Ovary (tissue), 9 donors: ENCODE measurements around the gene MCTP1. TPM values are rescaled to one million over a fixed set of nuclear protein-coding genes. Genes with fewer than 3 reads are reported as not detected.

Experiments used
- DNase-seq, 5 donors: peaks; one replicate each; pipeline ENCODE4 v3.0.0-alpha.2; 2019 to 2020
- H3K27ac ChIP-seq, 2 donors: fragments of 200-600 bp; one replicate each; pipeline versions ENCODE4 v1.5.1 to v1.8.0; 2019 to 2022
- H3K27me3 ChIP-seq: fragments of 200-600 bp; one replicate; pipeline ENCODE4 v1.8.0; 2022
- H3K36me3 ChIP-seq: fragments of 200-600 bp; sonication (generic); one replicate; pipeline ENCODE4 v1.5.1; 2019
- H3K4me1 ChIP-seq: one replicate; pipeline ENCODE4 v1.8.1; 2013; ENCODE audit warnings: mild to moderate bottlenecking, moderate library complexity; ENCODE audit not compliant: insufficient read depth
- H3K4me3 ChIP-seq: fragments of 200-600 bp; sonication (generic); one replicate; pipeline ENCODE4 v1.5.1; 2017
- H3K9me3 ChIP-seq, 2 donors: fragments of 200-600 bp in 1 of 2; sonication (generic) in 1 of 2; one replicate each; pipeline versions ENCODE4 v1.5.1 to v1.8.1; 2013 to 2019; ENCODE audit warnings: mild to moderate bottlenecking in 1 of 2, moderate library complexity in 1 of 2
- CTCF ChIP-seq, 3 donors: fragments of 450-650 bp in 2 of 3; fragments of 200-600 bp in 1 of 3; IDR thresholded peaks; one replicate each; pipeline versions ENCODE4 v1.5.1 to v1.8.0; 2016 to 2022; ENCODE audit warnings: antibody characterized with exemption in 3 of 3, mild to moderate bottlenecking in 1 of 3
- EP300 ChIP-seq: sonication (generic); formaldehyde crosslinking; IDR thresholded peaks from one replicate; pipeline ENCODE4 v1.6.1; 2017; ENCODE audit warnings: antibody characterized with exemption
- POLR2A ChIP-seq: fragments of 450-650 bp; IDR thresholded peaks from one replicate; pipeline ENCODE4 v1.6.1; 2017; ENCODE audit warnings: antibody characterized with exemption, mild to moderate bottlenecking, moderate library complexity
- WGBS, 3 donors: extraction: QIAGEN DNeasy Blood & Tissue Kit in 1 of 3; methylation state at CpG; one replicate each; pipeline versions ENCODE4 v1.1.5 to v1.1.7; 2013 to 2017; 5-methylcytosine and 5-hydroxymethylcytosine counted together
- intact Hi-C, 4 donors: fragments of 100-400 bp; cut with DNase I; formaldehyde crosslinking; loops; one replicate each; pipeline versions ENCODE4 v1.11.0 to v1.15.1; 2022 to 2023
- polyA plus RNA-seq, 2 donors: library from polyadenylated mRNA; stranded (reverse); fragments of 200-250 nt in 1 of 2; fragments of 350-450 nt in 1 of 2; fragmentation: Illumina TruSeq in 1 of 2; extraction: RNeasy Lipid Tissue Mini Kit (QIAGEN cat#74804) in 1 of 2; gene quantifications; one replicate each; pipeline ENCODE4 v1.2.3, GENCODE V29; 2013 to 2014
- total RNA-seq, 7 donors: library from RNA; depleted of rRNA in 2 of 7; stranded (reverse); fragments of >200 nt in 2 of 7; fragmentation: NEBNext Ultra II Directional in 3 of 7; extraction: Animal tissue kit (Norgen Biotek cat#: 25700) in 3 of 7; gene quantifications; one replicate each; pipeline versions ENCODE4 v1.1.0 to v1.2.4, GENCODE V29; 2016 to 2023
- donor health status: DM: no; HTN: no; CAD: no; lungs with moderate emphysema.
- donor health status: DM: no; HTN: no; CAD: no.
- donor health status: Bipolar disorder and iron deficiency.
- donor health status: DM: yes; HTN: yes; CAD: no.
- donor health status: DM: no; HTN: no; CAD: no.
- donor health status: DM: yes; HTN: yes; CAD: no.

The MCTP1 gene
- total and polyA plus RNA-seq, 9 donors = 1.7 to 11.4 (median 5.0) TPM

- Histone ChIP-seq H3K27me3 (no peaks in the 10 kb centered on the region), H3K36me3 (no peaks in the 10 kb centered on the region), H3K9me3 (no peaks in the 10 kb centered on the region), H3K27ac (no peak overlapping the region), H3K4me3 (no peak overlapping the region), H3K4me1 (no peaks in the 10 kb centered on the region)
- TF ChIP-seq CTCF (IDR thresholded peaks at IDR 0.05) (no peak), POLR2A (no peak), EP300 (no peak)
- WGBS, 3 donors = 76 to 77% (median 76%) methylated on average over 2 of the region's 2 CpGs
- no peak for DNase-seq
- intact Hi-C loops = no loop called here
Measured at GRCh38 chr5:95063492-95063891, 221.4 kb downstream of the MCTP1 start.

DNA sequence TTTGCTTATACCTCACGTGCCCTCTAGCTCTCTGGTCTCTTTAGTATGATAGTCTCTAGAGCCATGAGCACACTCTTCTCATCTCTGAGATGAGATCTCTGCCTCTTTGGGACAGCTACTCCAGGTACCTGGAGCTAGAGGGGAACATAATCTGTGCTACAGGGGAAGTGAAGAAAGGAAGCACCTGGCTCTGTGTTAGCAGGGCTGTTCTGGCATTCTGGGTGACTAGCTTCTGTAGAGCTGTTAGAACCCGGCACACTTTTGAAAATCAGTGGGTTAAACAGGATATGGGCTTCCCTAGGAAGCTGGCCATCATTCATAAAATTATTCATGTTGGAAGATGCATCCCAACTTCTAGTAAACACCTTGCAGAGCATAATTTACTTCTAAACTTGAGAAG is 224.8 kb downstream of the MCTP1 start:
- intact Hi-C loops = no loop called here
- no peak for TF ChIP-seq EP300
- no peak for TF ChIP-seq CTCF (IDR thresholded peaks at IDR 0.05)
- TF ChIP-seq POLR2A = no peak
- DNase-seq = no peak
- Histone ChIP-seq H3K9me3 (no peaks in the 10 kb centered on the region), H3K27ac (no peak overlapping the region), H3K4me1 (no peaks in the 10 kb centered on the region), H3K36me3 (no peaks in the 10 kb centered on the region), H3K27me3 (no peaks in the 10 kb centered on the region), H3K4me3 (no peak overlapping the region)
- 34 to 36% (median 35%) methylated on average over 2 of the region's 2 CpGs for WGBS, 3 donors

GRCh38 chr5:95059636-95060035 is 225.3 kb downstream of the MCTP1 start:
- intact Hi-C loops = no loop called here
- H3K27me3 ChIP-seq = no peaks in the 10 kb centered on the region
- H3K4me3 ChIP-seq = no peak overlapping the region
- DNase-seq = no peak
- H3K27ac ChIP-seq = no peak overlapping the region
- TF ChIP-seq EP300 = no peak
- no peak for TF ChIP-seq CTCF (IDR thresholded peaks at IDR 0.05)
- no peak for TF ChIP-seq POLR2A
- H3K4me1 ChIP-seq = no peaks in the 10 kb centered on the region
- H3K36me3 ChIP-seq = no peaks in the 10 kb centered on the region
- no peaks in the 10 kb centered on the region for H3K9me3 ChIP-seq

DNA sequence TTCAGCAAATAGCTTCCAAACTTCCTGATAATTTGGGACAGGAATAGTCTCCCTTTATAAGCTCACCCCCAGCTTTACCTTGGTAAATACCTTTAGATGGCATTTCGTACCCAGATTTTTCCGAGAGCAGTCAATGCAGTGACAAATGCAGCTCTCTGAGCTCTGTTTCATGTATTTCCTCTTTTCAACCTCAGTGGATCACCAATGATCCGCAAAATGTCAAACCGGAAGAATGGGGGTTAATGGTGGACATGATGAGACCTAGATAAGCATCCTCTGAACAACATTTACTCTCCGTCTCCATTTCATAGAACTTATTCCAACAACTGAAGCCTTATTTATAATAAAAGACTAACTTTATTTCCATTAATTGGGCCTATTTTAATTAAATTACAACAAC is 227.3 kb downstream of the MCTP1 start:
- intact Hi-C loops = no loop called here
- Histone ChIP-seq H3K27me3 (no peaks in the 10 kb centered on the region), H3K4me3 (no peak overlapping the region), H3K9me3 (no peaks in the 10 kb centered on the region), H3K36me3 (no peaks in the 10 kb centered on the region), H3K27ac (no peak overlapping the region), H3K4me1 (no peaks in the 10 kb centered on the region)
- no peak for DNase-seq
- 82 to 89% (median 85%) methylated on average over 5 of the region's 5 CpGs for WGBS, 3 donors
- TF ChIP-seq CTCF (IDR thresholded peaks at IDR 0.05) (no peak), EP300 (no peak), POLR2A (no peak)

DNA sequence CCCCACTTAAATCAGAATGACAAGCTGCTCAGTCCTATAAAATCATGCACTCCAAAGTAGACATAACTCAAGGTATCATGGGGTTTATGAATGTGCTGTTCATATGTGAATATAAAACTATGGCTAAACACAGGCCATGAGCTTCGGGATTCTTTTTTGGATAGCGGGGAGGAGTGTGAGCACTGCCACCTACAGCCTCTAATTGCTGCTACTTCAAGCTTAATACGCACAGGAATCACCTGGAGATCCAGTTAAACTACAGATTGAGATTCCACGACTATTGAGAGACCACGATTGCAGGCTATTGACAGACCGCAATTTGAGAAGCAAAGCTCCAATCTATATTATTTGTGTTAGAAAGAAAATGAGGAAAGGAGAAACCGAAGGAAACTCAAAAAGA is 231.6 kb downstream of the MCTP1 start:
- no peaks in the 10 kb centered on the region for H3K36me3 ChIP-seq
- no peak overlapping the region for H3K27ac ChIP-seq
- H3K27me3 ChIP-seq = no peaks in the 10 kb centered on the region
- TF ChIP-seq CTCF (IDR thresholded peaks at IDR 0.05) = no peak
- no peak for DNase-seq
- no peak overlapping the region for H3K4me3 ChIP-seq
- 82 to 89% (median 82%) methylated on average over 7 of the region's 7 CpGs for WGBS, 3 donors
- intact Hi-C loops = no loop called here
- H3K9me3 ChIP-seq = no peaks in the 10 kb centered on the region
- H3K4me1 ChIP-seq = no peaks in the 10 kb centered on the region
